GM12878 (cell line): ENCODE results near the gene CATSPER4. TPM values are rescaled to one million over a fixed set of nuclear protein-coding genes. Genes with fewer than 3 reads are reported as not detected.

Source experiments
- ATAC-seq: fragments of 200-7000 bp; cut with Tn5 transposase; 3 replicates; pipeline ENCODE4 v1.9.1; 2020; ENCODE audit warnings: mild to moderate bottlenecking, moderate library complexity
- BruUV-seq: library from RNA; stranded (reverse); fragments of 400-500 nt; replicated peaks from 2 replicates; lab custom pipeline; 2021; lab: Mats Ljungman, UMichigan
- CTCF ChIA-PET: fragments of 300-600 bp; sonication (Branson Sonifier 250); formaldehyde crosslinking; extraction: SDS; loops from one replicate; lab custom pipeline; 2021; ENCODE audit warnings: inconsistent platforms; lab: Yijun Ruan, JAX
- POLR2A ChIA-PET: fragments of 350-600 bp; formaldehyde crosslinking; extraction: SDS; loops from one replicate; lab custom pipeline; 2021; ENCODE audit warnings: inconsistent platforms; lab: Charles Lee
- RAD21 ChIA-PET: fragments of 300-600 bp; sonication (Branson Sonifier 250); formaldehyde crosslinking; loops from one replicate; lab custom pipeline; 2023; ENCODE audit warnings: antibody characterized with exemption; ENCODE audit not compliant: unreplicated experiment; lab: Charles Lee
- SMC1A ChIA-PET: fragments of 300-600 bp; sonication (Branson Sonifier 250); formaldehyde crosslinking; loops from one replicate; lab custom pipeline; 2023; ENCODE audit not compliant: unreplicated experiment, uncharacterized antibody; lab: Charles Lee
- DNase-seq: peaks from one replicate; pipeline ENCODE4 v3.0.0-alpha.2; 2011; ENCODE audit warnings: low read depth, low spot score
- FAIRE-seq: peaks from 3 replicates; lab custom pipeline; 2011; peaks lifted over from hg19 to GRCh38; lab: Jason Lieb, UNC
- H2AFZ ChIP-seq: 2 replicates; pipeline ENCODE4 v1.6.0; 2011; ENCODE audit warnings: low read depth, low read length, control low read depth; ENCODE audit not compliant: control insufficient read depth
- H3K27ac ChIP-seq: 2 replicates; pipeline ENCODE4 v1.5.1; 2011; ENCODE audit warnings: control low read depth; ENCODE audit not compliant: control insufficient read depth, insufficient read depth
- H3K27me3 ChIP-seq, 2 experiments: replicated peaks in 1 of 2; 2 replicates each; pipeline versions ENCODE4 v1.6.0 to v1.6.1; 2011; ENCODE audit warnings: low read length in 1 of 2; ENCODE audit not compliant: control insufficient read depth in 2 of 2, insufficient read depth in 2 of 2
- H3K36me3 ChIP-seq, 2 experiments: 2 replicates each; pipeline ENCODE4 v1.5.1; 2011; ENCODE audit warnings: low read length in 1 of 2; ENCODE audit not compliant: control insufficient read depth in 2 of 2, insufficient read depth in 2 of 2
- H3K4me1 ChIP-seq: 2 replicates; pipeline ENCODE4 v1.6.1; 2011; ENCODE audit warnings: mild to moderate bottlenecking, low read length, moderate library complexity, mixed read lengths; ENCODE audit not compliant: control insufficient read depth, insufficient read depth
- H3K4me2 ChIP-seq: 2 replicates; pipeline ENCODE4 v1.6.0; 2011; ENCODE audit warnings: control low read depth; ENCODE audit not compliant: control insufficient read depth, insufficient read depth
- H3K4me3 ChIP-seq: fragments of 200-600 bp; sonication (generic); 2 replicates; pipeline ENCODE4 v1.5.1; 2016
- H3K79me2 ChIP-seq: 2 replicates; pipeline ENCODE4 v1.6.0; 2011; ENCODE audit warnings: low read length; ENCODE audit not compliant: control insufficient read depth, insufficient read depth
- H3K9ac ChIP-seq: 2 replicates; pipeline ENCODE4 v1.8.0; 2011; ENCODE audit warnings: low read length, control low read depth, mixed read lengths; ENCODE audit not compliant: control insufficient read depth, insufficient read depth
- H3K9me3 ChIP-seq: replicated peaks from 3 replicates; pipeline ENCODE4 v1.5.1; 2011; ENCODE audit warnings: mild to moderate bottlenecking, low read length; ENCODE audit not compliant: control insufficient read depth, insufficient read depth
- H4K20me1 ChIP-seq: 2 replicates; pipeline ENCODE4 v1.6.0; 2011; ENCODE audit not compliant: control insufficient read depth, insufficient read depth
- ATF3 ChIP-seq: IDR thresholded peaks from 2 replicates; pipeline ENCODE4 v1.6.1; 2011; ENCODE audit warnings: low read depth, mild to moderate bottlenecking, low read length, moderate library complexity, borderline replicate concordance; ENCODE audit errors: extremely low read depth
- BHLHE40 ChIP-seq, 2 experiments: fragments of 450-650 bp in 1 of 2; IDR thresholded peaks; 2 replicates each; pipeline ENCODE4 v1.6.1; 2011 to 2017; ENCODE audit warnings: low read depth in 2 of 2, borderline replicate concordance in 1 of 2, improper control_type of control experiment in 1 of 2, low read length in 1 of 2, mild to moderate bottlenecking in 1 of 2
- E2F8 ChIP-seq: fragments of 450-650 bp; IDR thresholded peaks from 2 replicates; pipeline ENCODE4 v1.6.1; 2018; ENCODE audit warnings: mild to moderate bottlenecking, low read depth, moderate library complexity; ENCODE audit not compliant: partially characterized antibody
- EED ChIP-seq: sonication (generic); IDR thresholded peaks from 2 replicates; pipeline ENCODE4 v1.6.1; 2016; ENCODE audit warnings: antibody characterized with exemption, low read depth
- MYC ChIP-seq: IDR thresholded peaks from 2 replicates; pipeline ENCODE4 v1.6.1; 2011; ENCODE audit warnings: mild to moderate bottlenecking, low read length, moderate library complexity, inconsistent platforms; ENCODE audit not compliant: insufficient read depth, insufficient replicate concordance, insufficient read length, severe bottlenecking
- NR2C1 ChIP-seq: fragments of 450-650 bp; IDR thresholded peaks from 2 replicates; pipeline ENCODE4 v1.6.1; 2017; ENCODE audit warnings: antibody characterized with exemption, mild to moderate bottlenecking, moderate library complexity
- NR2C2 ChIP-seq: IDR thresholded peaks from 2 replicates; pipeline ENCODE4 v1.6.1; 2011; ENCODE audit warnings: borderline replicate concordance, low read depth; ENCODE audit not compliant: control insufficient read depth, insufficient read length
- NR2F1 ChIP-seq: fragments of 450-650 bp; conservative IDR thresholded peaks from 2 replicates; pipeline ENCODE4 v1.6.1; 2017; ENCODE audit warnings: mild to moderate bottlenecking
- PBX3 ChIP-seq: IDR thresholded peaks from 2 replicates; pipeline ENCODE4 v1.6.1; 2011; ENCODE audit warnings: mild to moderate bottlenecking, low read depth, low read length, moderate library complexity; ENCODE audit not compliant: insufficient replicate concordance
- POLR2A ChIP-seq: IDR thresholded peaks from 2 replicates; pipeline ENCODE4 v1.6.1; 2011; ENCODE audit warnings: low read depth, mild to moderate bottlenecking, low read length
- YBX1 ChIP-seq: fragments of 450-650 bp; IDR thresholded peaks from 2 replicates; pipeline ENCODE4 v1.6.1; 2016; ENCODE audit warnings: antibody characterized with exemption
- ZNF207 ChIP-seq: fragments of 450-650 bp; IDR thresholded peaks from 2 replicates; pipeline ENCODE4 v1.6.1; 2014; ENCODE audit warnings: antibody characterized with exemption, mild to moderate bottlenecking, borderline replicate concordance
- ZNF622 ChIP-seq: fragments of 450-650 bp; IDR thresholded peaks from 2 replicates; pipeline ENCODE4 v1.6.1; 2017; ENCODE audit warnings: mild to moderate bottlenecking, inconsistent platforms
- WGBS: methylation state at CpG from one replicate; pipeline ENCODE4 v1.1.6; 2016; ENCODE audit warnings: low lambda C conversion rate; ENCODE audit not compliant: insufficient replicate concordance, insufficient coverage; ENCODE audit errors: missing lambda C conversion rate; 5-methylcytosine and 5-hydroxymethylcytosine counted together
- in situ Hi-C: fragments of 300-500 bp; cut with MboI; formaldehyde crosslinking; loops from 9 replicates; pipeline ENCODE4 v1.14.3; 2018; ENCODE audit warnings: mixed read lengths
- intact Hi-C: fragments of 100-400 bp; cut with micrococcal nuclease; formaldehyde crosslinking; loops from one replicate; pipeline ENCODE4 v1.14.2; 2022; ENCODE audit not compliant: unreplicated experiment
- polyA plus RNA-seq, 11 experiments: library from polyadenylated mRNA; depleted of rRNA in 4 of 11; unstranded in 6 of 11; stranded (reverse) in 5 of 11; fragments of >200 nt; fragmentation: Nextera tagmentation in 4 of 11; fragmentation: Illumina TruSeq in 1 of 11; extraction: Ambion mirVana in 4 of 11; extraction: Trizol in 1 of 11; gene quantifications; 1 replicate in 1 of 11; 2 replicates in 10 of 11; pipeline versions ENCODE4 v1.2.1 to v1.2.3, GENCODE V29; 2011 to 2016; ENCODE audit warnings: inconsistent platforms in 2 of 11, missing spikeins in 2 of 11, low read depth in 1 of 11
- total RNA-seq, 4 experiments: library from RNA; depleted of rRNA in 3 of 4; stranded (reverse); fragments of >200 nt in 3 of 4; fragmentation: Illumina TruSeq in 1 of 4; extraction: Trizol in 1 of 4; gene quantifications; 2 replicates each; pipeline versions ENCODE4 v1.2.1 to v1.2.3, GENCODE V29; 2013 to 2021

The CATSPER4 gene
- total and polyA plus RNA-seq, 10 of the 15 experiments (the other 5 are each of a cell fraction or from before 2014, with no cell fraction given): 0.13 TPM; not detected in 9

GRCh38 chr1:26188477-26188876, 1.9 kb upstream of the CATSPER4 start:
- Histone ChIP-seq H4K20me1 (no peaks in the 10 kb centered on the region), H3K79me2 (no peaks in the 10 kb centered on the region), H3K36me3 (no peaks in the 10 kb centered on the region)
- CTCF ChIA-PET: no interaction called here
- in situ Hi-C loops: no loop called here
- TF ChIP-seq MYC: no peak
- TF ChIP-seq, all 136 proteins: peak for 0
- no peaks in the 10 kb centered on the region for H3K27me3 ChIP-seq
- no peaks in the 10 kb centered on the region for H3K9me3 ChIP-seq
- POLR2A ChIA-PET: no interaction called here
- no peak for FAIRE-seq
- no peak overlapping the region for H3K27ac ChIP-seq
- SMC1A ChIA-PET: no interaction called here
- H3K4me3 ChIP-seq: no peak overlapping the region
- H3K4me2 ChIP-seq: no peak overlapping the region
- DNase-seq: no peak
- no peak overlapping the region for H3K9ac ChIP-seq
- intact Hi-C loops: no loop called here
- H3K4me1 ChIP-seq: no peaks in the 10 kb centered on the region
- H2AFZ ChIP-seq: no peak overlapping the region
- ATAC-seq: no peak
- 37% methylated on average over 8 of the region's 8 CpGs for WGBS
- no TSS peak for BruUV-seq
- RAD21 ChIA-PET: interaction anchor here (0.9 kb wide), 1 partner anchor 44 kb away, joined by 3 read pairs; no protein-coding TSS in a partner anchor

- no TSS peak for BruUV-seq
- CTCF ChIA-PET: interaction anchor here (1.1 to 1.4 kb wide), 3 partner anchors 9 to 46 kb away, joined by 3 read pairs; partner anchors contain the start of gene ZNF593
- no peak overlapping the region for H2AFZ ChIP-seq
- in situ Hi-C loops (no loop called here), intact Hi-C loops (no loop called here)
- 28% methylated on average over 6 of the region's 6 CpGs for WGBS
- H3K27me3 ChIP-seq: no peaks in the 10 kb centered on the region
- no peak overlapping the region for H3K4me2 ChIP-seq
- DNase-seq (no peak), FAIRE-seq (no peak), ATAC-seq (no peak)
- RAD21 ChIA-PET: interaction anchor here (0.9 kb wide), 1 partner anchor 45 kb away, joined by 3 read pairs; no protein-coding TSS in a partner anchor
- H3K4me1 ChIP-seq: no peaks in the 10 kb centered on the region
- H3K9me3 ChIP-seq: no peaks in the 10 kb centered on the region
- POLR2A ChIA-PET: no interaction called here
- SMC1A ChIA-PET: interaction anchor here (0.7 kb wide), 1 partner anchor 44 kb away, joined by 3 read pairs; no protein-coding TSS in a partner anchor
- no peak overlapping the region for H3K4me3 ChIP-seq
- no peaks in the 10 kb centered on the region for H3K79me2 ChIP-seq
- no peaks in the 10 kb centered on the region for H4K20me1 ChIP-seq
- no peak overlapping the region for H3K9ac ChIP-seq
- no peak overlapping the region for H3K27ac ChIP-seq
- H3K36me3 ChIP-seq: no peaks in the 10 kb centered on the region
- TF ChIP-seq YBX1: no peak
- no peak for TF ChIP-seq E2F8
- TF ChIP-seq POLR2A: no peak
- TF ChIP-seq NR2C1: peak; percentile 63; the same call in 1 of the 2 replicates
- no peak for TF ChIP-seq ATF3
- TF ChIP-seq ZNF622: no peak
- TF ChIP-seq EED: no peak
- no peak for TF ChIP-seq ZNF207
- peak; percentile 76 for TF ChIP-seq NR2F1
- TF ChIP-seq PBX3: no peak
- peak; percentile 48 for TF ChIP-seq NR2C2
- TF ChIP-seq MYC: no peak
- TF ChIP-seq BHLHE40 (IDR thresholded peaks at IDR 0.05; ENCODE audit: borderline replicate concordance in 1 of 2, low read depth in 2 of 2, low read length in 1 of 2): no peak
Observed at GRCh38 chr1:26189331-26189730, 1.1 kb upstream of the CATSPER4 start.
